Loucy (cell line): ENCODE measurements around the gene SLC7A4.

ENCODE experiments used
- H2AFZ ChIP-seq: fragments of 200-600 bp; sonication (generic); 2 replicates; pipeline ENCODE4 v1.6.0; 2016; ENCODE audit warnings: antibody characterized with exemption, mild to moderate bottlenecking, low read length, moderate library complexity
- H3F3A ChIP-seq: fragments of 200-600 bp; 2 replicates; pipeline ENCODE4 v1.6.0; 2016; ENCODE audit warnings: antibody characterized with exemption, low read depth, mild to moderate bottlenecking
- H3K27me3 ChIP-seq: fragments of 200-600 bp; sonication (generic); 2 replicates; pipeline ENCODE4 v1.6.1; 2014; ENCODE audit warnings: low read length, mild to moderate bottlenecking; ENCODE audit not compliant: insufficient read depth, poor library complexity, severe bottlenecking
- H3K36me3 ChIP-seq: fragments of 200-600 bp; sonication (generic); 2 replicates; pipeline ENCODE4 v1.6.1; 2016; ENCODE audit warnings: low read length; ENCODE audit not compliant: insufficient read depth
- H3K4me1 ChIP-seq: fragments of 200-600 bp; sonication (generic); 2 replicates; pipeline ENCODE4 v1.5.1; 2014; ENCODE audit warnings: low read length, mild to moderate bottlenecking; ENCODE audit not compliant: insufficient read depth, poor library complexity, severe bottlenecking
- H3K4me2 ChIP-seq: fragments of 200-600 bp; sonication (generic); 2 replicates; pipeline ENCODE4 v1.6.0; 2014; ENCODE audit warnings: antibody characterized with exemption, low read length, low read depth, mild to moderate bottlenecking; ENCODE audit not compliant: poor library complexity, severe bottlenecking
- H3K4me3 ChIP-seq: fragments of 200-600 bp; sonication (generic); 2 replicates; pipeline ENCODE4 v1.5.1; 2014; ENCODE audit warnings: low read length, mild to moderate bottlenecking, mixed read lengths; ENCODE audit not compliant: poor library complexity, severe bottlenecking
- H3K79me2 ChIP-seq: fragments of 200-600 bp; sonication (generic); 2 replicates; pipeline ENCODE4 v1.6.1; 2014; ENCODE audit warnings: low read length; ENCODE audit not compliant: insufficient read depth
- H3K9ac ChIP-seq: fragments of 200-600 bp; sonication (generic); 2 replicates; pipeline ENCODE4 v1.6.0; 2014; ENCODE audit warnings: mild to moderate bottlenecking, low read depth, low read length, moderate library complexity; ENCODE audit not compliant: poor library complexity, severe bottlenecking
- H3K9me2 ChIP-seq: fragments of 200-600 bp; sonication (generic); replicated peaks from 2 replicates; pipeline ENCODE4 v1.6.1; 2016; ENCODE audit warnings: low read depth, low read length, mixed read lengths
- H3K9me3 ChIP-seq: fragments of 200-600 bp; sonication (generic); 2 replicates; pipeline ENCODE4 v1.6.1; 2014; ENCODE audit warnings: mild to moderate bottlenecking, antibody characterized with exemption, low read length, low read depth; ENCODE audit not compliant: insufficient read depth
- H4K20me1 ChIP-seq: fragments of 200-600 bp; sonication (generic); 2 replicates; pipeline ENCODE4 v1.6.0; 2014; ENCODE audit warnings: antibody characterized with exemption, low read length, mild to moderate bottlenecking; ENCODE audit not compliant: insufficient read depth, poor library complexity, severe bottlenecking
- EZH2phosphoT487 ChIP-seq: fragments of 200-600 bp; IDR thresholded peaks from 2 replicates; pipeline ENCODE4 v1.6.1; 2018; ENCODE audit warnings: antibody characterized with exemption, mild to moderate bottlenecking, moderate library complexity, borderline replicate concordance
- TF ChIP-seq, protein P1 (sequence below): fragments of 200-600 bp; sonication (generic); conservative IDR thresholded peaks from 2 replicates; pipeline ENCODE4 v1.5.1; 2014; ENCODE audit warnings: mild to moderate bottlenecking, antibody characterized with exemption, low read length

The SLC7A4 gene

DNA sequence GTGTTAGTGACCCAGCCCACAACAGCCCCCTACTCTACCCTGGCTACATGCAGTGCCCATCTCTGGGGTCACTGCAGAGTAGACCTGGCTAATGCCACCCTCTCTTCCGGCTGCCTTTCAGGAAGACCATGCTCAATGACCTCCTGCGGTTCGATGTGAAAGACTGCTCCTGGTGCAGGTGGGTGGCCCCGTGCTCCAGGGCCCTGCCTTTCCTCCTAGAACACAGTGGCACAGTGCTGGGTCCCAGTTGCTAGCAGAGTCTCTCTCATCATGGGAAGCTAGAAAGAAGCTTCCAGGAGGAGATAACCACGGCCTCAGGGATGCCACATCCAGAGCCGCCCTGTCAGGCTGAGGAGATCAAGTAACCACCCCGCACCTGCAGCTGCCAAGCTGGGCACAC is 46.6 kb downstream of the SLC7A4 start:
- peaks cover 14% of the 10 kb centered on the region; the same call in 1 of the 2 replicates for H3K79me2 ChIP-seq
- no peak overlapping the region for H3K4me3 ChIP-seq
- no peak overlapping the region for H3K9ac ChIP-seq
- H3K9me3 ChIP-seq: no peaks in the 10 kb centered on the region
- TF ChIP-seq, protein P1, sequence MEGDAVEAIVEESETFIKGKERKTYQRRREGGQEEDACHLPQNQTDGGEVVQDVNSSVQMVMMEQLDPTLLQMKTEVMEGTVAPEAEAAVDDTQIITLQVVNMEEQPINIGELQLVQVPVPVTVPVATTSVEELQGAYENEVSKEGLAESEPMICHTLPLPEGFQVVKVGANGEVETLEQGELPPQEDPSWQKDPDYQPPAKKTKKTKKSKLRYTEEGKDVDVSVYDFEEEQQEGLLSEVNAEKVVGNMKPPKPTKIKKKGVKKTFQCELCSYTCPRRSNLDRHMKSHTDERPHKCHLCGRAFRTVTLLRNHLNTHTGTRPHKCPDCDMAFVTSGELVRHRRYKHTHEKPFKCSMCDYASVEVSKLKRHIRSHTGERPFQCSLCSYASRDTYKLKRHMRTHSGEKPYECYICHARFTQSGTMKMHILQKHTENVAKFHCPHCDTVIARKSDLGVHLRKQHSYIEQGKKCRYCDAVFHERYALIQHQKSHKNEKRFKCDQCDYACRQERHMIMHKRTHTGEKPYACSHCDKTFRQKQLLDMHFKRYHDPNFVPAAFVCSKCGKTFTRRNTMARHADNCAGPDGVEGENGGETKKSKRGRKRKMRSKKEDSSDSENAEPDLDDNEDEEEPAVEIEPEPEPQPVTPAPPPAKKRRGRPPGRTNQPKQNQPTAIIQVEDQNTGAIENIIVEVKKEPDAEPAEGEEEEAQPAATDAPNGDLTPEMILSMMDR: no peak
- TF ChIP-seq EZH2phosphoT487: no peak
- H3K27me3 ChIP-seq: no peaks in the 10 kb centered on the region
- H3K9me2 ChIP-seq: no peaks in the 10 kb centered on the region
- H2AFZ ChIP-seq: no peak overlapping the region
- H3K4me1 ChIP-seq: peaks cover 23% of the 10 kb centered on the region
- no peaks in the 10 kb centered on the region for H3K36me3 ChIP-seq
- no peak overlapping the region for H3K4me2 ChIP-seq
- no peaks in the 10 kb centered on the region for H3F3A ChIP-seq
- H4K20me1 ChIP-seq: no peaks in the 10 kb centered on the region

DNA sequence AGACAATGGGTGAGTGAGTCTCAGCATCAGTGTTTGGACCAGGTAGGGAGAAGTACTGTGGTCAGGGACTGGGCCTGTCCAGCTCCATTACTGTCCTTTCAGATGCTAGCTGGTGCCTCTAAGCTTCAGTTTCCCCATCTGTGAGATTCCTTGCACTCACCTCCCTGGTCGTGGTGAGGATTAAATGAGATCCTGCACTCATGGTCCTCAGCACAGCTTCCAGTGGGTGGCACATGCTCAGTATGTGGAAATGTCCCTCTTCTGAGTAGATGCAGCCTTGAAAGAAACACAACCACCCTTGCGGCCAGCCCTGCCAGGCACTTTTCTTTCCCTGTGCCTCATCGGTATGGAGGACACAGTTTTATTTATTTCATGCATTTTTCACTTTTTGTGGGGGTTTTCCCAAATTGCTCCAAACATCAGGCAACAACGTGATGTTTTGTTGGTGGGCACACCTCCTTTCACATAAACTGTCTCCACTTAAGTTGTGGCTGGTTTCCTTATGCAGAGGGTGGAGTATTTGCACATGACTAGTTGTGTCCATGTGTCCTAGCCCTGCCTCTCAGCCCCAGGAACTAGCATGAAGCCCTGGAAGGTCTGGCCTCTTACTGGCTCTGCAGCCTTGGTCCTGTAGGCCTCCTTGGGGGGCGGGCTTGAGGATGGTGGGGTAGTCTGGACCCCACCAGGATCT is 49.1 kb downstream of the SLC7A4 start:
- TF ChIP-seq EZH2phosphoT487: no peak
- TF ChIP-seq, protein P1: no peak
- Histone ChIP-seq H3K36me3 (no peaks in the 10 kb centered on the region), H3K9ac (peak overlapping the region; percentile 98), H3K4me1 (peaks cover 15% of the 10 kb centered on the region), H3K27me3 (no peaks in the 10 kb centered on the region), H3K4me3 (peak overlapping the region; percentile 97), H2AFZ (peak overlapping the region; percentile 97; the same call in 1 of the 2 replicates), H4K20me1 (no peaks in the 10 kb centered on the region), H3K9me3 (no peaks in the 10 kb centered on the region), H3F3A (no peaks in the 10 kb centered on the region), H3K4me2 (peak overlapping the region; percentile 99), H3K9me2 (no peaks in the 10 kb centered on the region), H3K79me2 (peaks cover 14% of the 10 kb centered on the region; the same call in 1 of the 2 replicates)

GRCh38 chr22:20982563-20982882 is 49.8 kb downstream of the SLC7A4 start:
- Histone ChIP-seq H3K27me3 (no peaks in the 10 kb centered on the region), H2AFZ (peak overlapping the region; percentile 97)

More at GRCh38 chr22:20982563-20982882, 49.8 kb downstream of the SLC7A4 start:
- peak overlapping the region; percentile 98 for H3K9ac ChIP-seq
- peak overlapping the region; percentile 99 for H3K4me2 ChIP-seq
- H4K20me1 ChIP-seq: no peaks in the 10 kb centered on the region
- H3K4me3 ChIP-seq: peak overlapping the region; percentile 97
- no peaks in the 10 kb centered on the region for H3K36me3 ChIP-seq
- peaks cover 14% of the 10 kb centered on the region; the same call in 1 of the 2 replicates for H3K79me2 ChIP-seq
- H3F3A ChIP-seq: no peaks in the 10 kb centered on the region
- H3K9me2 ChIP-seq: no peaks in the 10 kb centered on the region
- peaks cover 15% of the 10 kb centered on the region for H3K4me1 ChIP-seq
- no peak for TF ChIP-seq EZH2phosphoT487
- TF ChIP-seq, protein P1: no peak
- H3K9me3 ChIP-seq: no peaks in the 10 kb centered on the region
